Stimulated activated CD4-positive, alpha-beta T cell treated with anti-CD3 and anti-CD28 coated beads, Interleukin-4, amount 100 ng/mL, for 48 hours (primary cell): ENCODE data around the gene MYCN.
"Not testable (repeated sequence)": the region's sequence is repeated elsewhere in the genome, so short reads cannot be mapped to it uniquely, and the experiment has no call there.

Source experiments
- DNase-seq, 2 donors: peaks; one replicate each; pipeline ENCODE4 v3.0.0-alpha.2; 2020; ENCODE audit warnings: low read depth in 2 of 2

MYCN gene

DNA sequence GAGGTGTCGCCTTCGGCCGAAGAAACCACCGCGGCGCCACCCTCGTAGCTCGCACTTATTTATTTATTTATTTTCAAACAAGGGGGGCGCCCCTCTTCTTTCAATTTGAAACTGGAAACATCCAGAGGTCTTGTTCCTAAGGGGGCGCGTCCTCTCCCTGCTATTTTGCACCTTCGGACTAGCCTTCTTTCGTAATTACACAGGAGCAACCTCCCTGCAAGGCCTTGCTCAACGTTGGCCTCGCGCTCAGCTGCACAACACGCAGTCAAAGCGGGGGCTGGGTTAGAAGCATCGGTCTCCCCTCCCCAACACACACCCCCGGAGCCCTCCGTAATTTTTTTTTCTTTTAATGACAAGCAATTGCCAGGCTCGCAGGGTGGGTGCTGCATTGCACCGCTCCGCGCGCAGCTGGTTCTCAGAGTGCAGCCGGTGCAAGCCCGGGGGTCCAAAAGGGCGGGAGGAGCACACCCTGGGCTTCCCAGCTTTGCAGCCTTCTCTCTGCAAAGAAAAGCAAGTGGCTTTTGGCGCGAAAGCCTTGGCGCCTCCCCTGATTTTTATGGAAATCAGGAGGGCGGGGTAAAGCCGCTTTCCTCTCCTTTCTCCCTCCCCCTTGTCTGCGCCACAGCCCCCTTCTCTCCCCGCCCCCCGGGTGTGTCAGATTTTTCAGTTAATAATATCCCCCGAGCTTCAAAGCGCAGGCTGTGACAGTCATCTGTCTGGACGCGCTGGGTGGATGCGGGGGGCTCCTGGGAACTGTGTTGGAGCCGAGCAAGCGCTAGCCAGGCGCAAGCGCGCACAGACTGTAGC lies at the start of gene MYCN:
Gene MYCN, plus strand, starts transcription at position 697 of the 807 bp plus-strand sequence. CDS start 1,515 bp downstream, outside the sequence.
- DNase-seq, result peak in 1 of 2 donors; percentile 18

DNA sequence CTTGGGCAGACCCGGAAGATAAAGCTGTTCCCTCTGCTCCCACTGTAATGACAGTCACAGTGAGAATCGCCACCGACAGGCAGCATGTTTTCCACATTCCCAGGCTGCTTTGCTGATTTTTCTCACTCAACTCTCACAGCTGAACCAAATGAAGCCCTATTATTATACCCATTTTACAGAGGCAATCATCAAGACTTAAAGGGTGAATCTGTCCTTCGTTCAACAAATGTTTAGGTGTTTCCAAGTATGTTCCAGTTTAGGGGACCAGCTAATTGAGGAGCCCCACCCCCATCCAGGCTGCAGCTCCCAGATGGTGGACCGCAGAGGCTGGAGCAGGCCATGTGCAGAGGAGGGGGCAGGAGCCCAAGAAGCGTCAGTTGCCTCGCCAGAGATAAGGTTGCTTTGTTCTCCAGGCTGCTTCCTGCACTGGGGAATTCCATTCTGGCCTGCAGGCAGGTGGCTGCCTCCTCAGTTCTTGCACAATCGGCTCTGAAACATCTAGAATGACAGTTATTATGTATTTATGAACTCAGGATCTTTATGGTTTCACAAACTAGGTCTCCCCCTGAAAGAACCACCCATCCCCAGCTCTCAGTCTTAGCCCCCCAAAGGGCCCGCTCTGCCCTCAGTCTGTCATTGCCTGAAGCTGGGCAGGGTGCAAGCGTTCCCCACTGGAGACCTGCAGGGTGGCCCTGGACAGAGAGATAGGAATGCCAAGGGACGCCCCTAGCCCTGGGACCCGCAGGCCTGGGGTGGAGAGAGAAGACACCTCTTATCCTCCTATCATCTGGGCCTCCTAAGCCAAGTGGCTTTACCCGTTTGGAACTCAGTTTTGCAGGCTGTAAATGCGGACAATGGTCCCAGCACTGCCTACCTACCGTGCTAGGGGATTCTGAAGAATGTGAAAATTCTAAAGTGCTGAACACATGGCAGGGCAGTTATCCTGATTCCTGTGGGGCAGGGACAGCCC lies 49.1 kb upstream of the MYCN start:
- no peak for DNase-seq

DNA sequence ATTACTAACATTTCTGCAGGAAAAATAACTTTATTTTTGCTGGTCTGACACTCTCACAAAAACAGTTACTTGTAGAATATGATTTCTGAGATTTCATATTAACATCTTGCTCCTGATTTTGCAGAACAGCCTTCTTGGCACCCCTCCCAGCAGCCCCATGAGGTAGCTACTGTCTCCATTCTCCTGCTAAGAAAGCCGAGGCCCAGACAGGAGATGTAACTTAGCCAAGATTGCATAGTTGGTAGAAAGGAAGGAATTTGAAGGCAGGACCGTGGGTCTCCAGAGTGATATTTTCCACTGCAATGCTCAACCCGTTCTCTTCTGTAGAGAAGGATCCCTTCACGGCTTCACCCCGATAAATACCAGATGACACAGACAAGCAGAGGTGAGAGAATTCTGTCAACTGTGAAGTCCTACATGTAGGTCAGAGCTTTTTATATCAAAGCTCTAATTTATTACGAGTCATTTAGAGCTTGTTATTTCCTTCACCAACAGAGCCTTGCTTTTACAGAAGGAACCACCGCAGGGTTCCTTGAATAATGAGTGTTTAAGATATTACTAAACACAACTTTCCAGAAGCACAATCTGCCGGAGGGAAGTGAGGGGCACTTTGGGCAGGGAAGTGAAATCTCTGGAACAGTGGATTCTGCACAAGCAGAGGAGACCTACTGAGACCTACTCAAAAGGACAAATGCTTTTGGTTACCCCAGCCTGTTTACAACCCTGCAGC lies 48.0 kb upstream of the MYCN start:
- DNase-seq, result no peak

DNA sequence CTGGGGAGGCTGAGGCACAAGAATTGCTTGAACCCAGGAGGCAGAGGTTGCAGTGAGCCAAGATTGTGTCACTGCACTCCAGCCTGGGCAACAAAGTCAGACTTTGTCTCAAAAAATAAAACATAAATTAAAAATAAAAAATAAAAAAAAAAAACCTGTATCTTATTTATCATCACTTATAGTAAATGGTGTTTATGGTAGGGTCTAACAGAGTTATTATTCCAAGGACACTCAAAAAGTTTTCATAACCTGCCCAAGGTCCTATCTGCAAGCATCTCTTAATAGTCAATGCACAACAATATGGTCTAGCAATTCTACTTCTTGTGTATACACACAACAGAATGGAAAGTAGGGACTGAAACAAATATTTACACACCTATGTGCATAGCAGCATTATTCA lies 47.3 kb upstream of the MYCN start:
- DNase-seq, result no peak

DNA sequence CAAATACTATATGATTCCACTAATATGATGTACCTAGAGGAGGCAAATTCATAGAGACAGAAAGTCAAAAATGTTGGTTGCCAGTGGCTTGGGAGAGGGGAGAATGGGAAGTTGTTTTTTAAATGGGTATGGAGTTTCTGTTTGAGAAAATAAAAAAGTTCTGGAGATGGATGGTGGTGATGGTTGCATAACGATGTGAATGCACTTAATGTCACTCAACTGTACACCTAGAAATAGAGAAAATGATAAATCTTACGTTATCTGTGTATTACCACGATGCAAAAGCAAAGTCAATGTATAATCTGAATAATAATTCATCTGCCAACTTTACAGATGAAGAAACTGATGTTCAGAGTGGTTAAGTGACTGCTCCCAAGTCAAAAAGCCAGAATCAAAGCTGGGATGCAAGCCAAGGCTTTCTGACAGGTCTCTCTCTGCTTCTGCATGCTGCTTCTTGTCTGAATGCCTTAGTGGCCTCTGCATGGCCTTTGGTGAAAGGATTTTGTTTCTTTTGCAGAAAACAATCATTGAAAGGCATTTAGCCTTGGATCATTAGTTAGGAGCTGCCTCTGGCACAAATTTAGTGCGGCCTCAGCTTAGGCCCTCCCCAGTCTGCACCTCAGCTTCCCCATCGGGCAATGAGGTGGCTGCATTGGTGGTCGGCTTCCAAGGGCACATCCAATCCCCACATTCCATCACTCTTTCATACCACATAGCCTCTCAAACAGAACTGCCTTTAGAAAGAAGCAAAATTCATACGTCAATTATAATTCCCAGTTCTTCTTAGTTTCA lies 46.5 kb upstream of the MYCN start:
- DNase-seq, result no peak

DNA sequence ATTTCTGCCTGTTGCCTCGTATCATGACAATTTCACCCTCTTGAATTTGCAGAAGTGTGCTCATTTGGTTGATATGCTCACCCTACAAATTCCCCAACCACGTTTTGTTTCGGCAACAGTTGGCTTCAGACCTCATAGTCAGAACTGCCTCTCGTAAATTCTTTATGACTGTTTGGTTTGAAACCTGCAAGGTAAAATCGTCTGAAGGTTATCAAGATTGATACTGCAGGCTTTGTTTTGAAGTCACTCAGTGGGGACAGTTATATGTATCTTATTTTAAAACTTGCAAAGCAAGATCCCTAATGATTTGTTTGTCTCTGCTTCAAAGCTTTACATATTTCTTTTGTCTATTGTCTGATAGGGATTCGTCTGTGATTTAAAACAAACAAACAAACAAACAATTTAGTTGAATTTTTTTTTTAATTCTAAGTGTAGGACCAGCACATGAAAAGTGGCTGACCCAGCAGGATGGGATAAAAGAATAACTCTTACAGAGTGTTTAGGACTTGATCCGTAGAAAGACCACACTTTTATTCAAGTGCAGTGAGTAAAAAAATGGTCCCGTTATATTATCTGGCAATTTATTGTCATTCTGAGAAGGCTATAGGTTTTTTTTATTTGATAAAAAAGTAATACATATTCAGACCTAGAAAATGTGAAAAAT lies 45.7 kb upstream of the MYCN start:
- DNase-seq, result no peak

DNA sequence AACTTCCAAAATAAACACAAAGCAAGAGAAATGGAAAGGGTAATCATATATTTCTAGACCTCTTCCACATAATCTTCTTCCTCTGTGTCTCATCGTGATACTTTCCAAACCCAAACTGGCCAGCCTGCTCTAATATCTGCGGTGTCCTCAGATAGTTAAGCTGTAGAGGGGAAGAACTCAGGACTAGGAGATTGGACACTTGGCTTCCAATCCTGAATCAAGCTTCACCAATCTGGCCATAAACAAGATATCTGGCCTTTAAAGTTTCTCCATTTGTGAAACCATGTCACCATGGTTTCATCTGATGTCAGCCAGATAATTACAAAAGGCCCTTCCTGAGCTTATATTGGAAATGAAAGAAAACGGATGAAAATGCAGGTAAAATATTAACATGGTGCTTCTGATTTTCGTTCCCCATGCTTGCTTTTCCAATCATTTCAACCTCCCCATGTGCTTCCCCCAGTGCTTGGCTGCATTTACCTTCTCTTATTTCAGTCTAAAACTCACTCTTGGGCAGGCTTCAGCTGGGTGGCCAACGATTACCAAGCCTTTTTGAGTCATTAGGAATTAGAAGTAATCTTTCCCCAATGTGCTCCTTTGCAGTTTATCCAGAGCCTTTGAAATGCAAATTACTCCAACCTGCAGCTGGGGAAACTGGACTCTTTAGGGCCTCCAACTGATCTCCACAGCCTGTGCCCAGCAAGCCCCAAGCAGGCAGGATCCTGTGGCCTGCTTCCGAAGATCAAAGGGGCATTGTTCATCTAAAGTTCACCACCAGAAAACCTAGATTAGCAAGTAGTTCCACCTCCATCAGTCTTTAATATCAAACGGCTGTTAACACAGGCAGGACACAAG lies 44.5 kb upstream of the MYCN start:
- no peak for DNase-seq

DNA sequence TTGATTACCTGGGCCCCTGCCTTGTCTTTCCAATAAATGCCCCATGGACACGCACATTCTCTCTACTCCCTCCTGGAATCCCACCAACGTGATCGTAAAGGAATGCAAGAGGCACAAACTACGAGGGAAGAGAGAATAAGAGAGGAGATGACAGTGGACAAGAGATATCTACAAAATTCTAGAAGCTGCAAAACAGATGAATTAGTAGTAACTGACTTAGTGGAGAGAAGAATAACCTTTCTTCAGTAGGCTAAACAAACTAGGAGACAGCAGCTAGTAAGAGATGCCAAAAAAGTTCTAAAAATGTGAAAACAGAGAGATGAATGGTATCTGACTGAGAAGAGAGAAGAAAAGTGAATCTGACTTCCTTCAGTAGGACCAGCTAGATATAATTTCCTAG lies 43.5 kb upstream of the MYCN start:
- no peak for DNase-seq

DNA sequence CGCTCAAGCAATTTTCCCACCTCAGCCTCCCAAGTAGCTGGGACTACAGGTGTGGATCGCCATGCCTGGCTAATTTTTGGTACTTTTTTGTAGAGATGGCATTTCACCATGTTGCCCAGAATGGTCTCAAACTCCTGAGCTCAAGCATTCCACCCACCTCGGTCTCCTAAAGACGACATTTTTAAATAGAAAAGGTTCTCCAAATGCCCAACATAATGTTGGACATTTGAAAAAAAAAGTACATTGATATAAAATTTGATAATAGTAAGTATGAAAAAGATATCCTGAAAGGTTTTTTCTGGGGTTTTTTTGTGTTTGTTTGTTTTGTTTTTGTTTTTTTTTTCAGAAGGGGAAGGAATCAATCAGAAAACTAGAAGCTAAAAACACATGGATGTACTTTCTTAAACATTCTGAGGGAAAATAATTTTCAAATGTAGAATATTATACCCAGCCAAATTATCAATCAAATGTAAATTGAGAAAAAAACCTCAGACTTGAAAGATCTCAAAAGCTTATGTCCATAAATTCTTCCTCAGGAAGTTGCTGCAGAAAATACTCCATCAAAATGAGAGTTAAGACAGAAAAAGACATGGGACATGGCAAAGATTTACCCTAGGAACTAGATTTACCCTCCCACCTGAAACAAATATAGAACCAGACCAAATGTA lies 42.8 kb upstream of the MYCN start:
- DNase-seq, result no peak

DNA sequence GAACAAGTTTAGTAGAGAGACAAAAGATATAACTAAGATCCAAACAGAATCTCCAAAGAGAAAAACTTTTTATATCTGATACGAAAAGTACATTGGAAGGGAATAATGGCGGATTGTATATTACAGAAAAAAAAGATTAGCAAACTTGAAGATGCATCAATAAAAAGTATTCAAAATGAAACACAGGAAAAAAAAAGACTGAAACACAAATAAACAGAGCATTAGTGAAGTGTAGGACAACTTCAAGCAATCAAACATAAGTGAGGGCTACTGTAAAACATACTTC lies 41.1 kb upstream of the MYCN start:
- DNase-seq, result no peak

DNA sequence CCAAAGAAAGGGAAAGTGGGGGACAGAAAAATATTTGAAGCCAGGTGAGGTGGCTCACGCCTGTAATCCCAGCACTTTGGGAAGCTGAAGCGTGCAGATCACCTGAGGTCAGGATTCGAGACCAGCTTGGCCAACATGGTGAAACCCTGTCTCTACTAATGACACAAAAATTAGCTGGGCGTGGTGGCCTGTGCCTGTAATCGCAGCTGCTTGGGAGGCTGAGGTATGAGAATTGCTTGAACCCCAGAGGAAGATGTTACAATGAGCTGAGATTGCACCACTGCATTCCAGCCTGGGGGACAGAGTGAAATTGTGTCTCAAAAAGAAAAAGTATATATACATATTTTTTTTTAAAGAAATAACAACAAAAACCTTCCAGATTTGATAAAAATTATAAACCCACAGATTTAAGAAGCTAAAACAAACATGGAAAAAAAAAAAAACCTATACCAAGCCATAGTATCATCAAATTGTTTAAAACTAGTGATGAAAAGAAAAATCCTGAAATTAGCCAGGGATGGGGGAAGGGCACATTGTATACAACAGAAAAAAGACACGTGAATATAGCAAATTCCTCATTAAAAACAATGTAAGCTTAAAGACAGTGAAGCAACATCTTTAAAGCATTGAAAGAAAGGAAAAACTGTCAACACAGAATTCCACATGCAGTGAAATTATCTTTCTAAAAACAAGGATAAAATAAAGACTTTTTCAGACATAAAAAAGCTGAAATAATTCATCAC lies 40.4 kb upstream of the MYCN start:
- no peak for DNase-seq

DNA sequence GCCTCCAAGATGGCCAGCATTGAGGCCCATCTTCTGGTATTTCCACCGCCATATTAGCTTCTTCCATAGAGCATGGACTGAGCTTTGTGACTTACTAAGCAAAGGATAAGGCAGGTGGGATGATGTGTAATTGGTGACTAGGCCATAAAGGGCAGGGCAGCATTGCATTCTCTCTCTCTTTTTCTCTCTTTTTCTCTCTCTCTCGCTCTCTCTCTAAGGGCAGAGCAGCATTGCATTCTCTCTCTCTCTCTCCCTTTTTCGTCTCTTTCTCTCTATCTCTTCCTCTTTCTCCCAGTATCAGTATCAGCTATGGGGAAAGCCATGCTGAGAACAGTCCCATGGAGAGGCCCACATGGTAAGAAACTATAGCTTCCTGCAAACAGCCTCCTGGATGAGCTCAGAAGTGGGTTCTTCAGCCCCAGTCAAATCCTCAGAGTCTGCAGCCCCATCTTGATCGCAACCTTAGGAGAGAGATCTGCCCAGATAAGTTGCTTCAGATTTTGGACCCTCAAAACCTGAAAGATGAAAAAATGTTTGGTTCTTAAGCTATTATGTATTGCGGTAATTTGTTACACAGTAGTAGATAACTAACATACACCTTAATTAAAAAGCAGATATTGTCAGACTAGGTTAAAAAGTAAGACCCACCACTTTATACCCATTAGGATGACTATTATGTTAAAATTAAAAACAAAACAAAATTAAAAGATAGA lies 39.1 kb upstream of the MYCN start:
- no peak for DNase-seq

DNA sequence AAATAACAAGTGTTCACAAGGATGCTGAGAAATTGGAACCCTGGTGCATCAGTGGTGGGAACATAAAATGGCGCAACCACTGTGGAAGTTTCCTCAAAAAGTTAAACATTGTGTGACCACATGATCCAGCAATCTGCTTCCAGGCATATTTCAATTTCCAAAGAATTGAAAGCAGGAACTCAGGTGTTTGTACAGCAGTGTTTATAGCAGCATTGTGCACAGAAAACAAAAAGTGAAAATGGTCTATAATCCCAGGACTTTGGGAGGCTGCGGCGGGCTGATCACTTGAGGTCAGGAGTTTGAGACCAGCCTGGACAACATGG lies 38.6 kb upstream of the MYCN start:
- DNase-seq, result no peak

DNA sequence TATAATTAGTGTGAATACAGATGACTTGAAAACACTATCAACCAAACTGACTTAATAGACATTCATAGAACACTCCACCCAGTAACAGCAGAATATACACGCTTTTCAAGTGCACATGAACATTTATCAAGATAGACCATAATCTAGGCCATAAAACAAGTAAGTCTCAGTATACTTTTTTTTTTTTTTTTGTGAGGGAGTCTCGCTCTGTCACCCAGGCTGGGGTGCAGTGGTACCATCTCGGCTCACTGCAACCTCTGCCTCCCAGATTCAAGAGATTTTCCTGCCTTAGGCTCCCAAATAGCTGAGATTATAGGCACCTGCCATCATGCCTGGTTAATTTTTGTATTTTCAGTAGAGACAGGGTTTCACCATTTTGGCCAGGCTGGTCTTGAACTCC lies 36.4 kb upstream of the MYCN start:
- not testable (repeated sequence) for DNase-seq

DNA sequence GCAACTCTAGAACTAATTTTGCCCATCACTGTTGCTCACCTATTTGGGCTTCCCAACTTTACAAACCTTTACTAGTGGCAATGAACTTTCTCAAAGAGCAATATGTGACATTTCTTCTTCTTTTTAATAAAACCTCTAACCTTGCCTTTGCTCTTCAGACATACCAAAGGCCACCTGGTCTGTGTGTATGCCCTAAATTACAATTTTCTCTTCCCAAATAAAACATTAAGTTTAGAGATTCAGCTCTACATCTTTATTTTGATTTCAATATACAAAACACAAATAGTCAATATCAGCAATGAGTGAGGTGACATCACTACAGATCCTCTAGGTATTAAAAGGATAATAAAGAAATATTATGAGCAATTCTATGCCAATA lies 35.1 kb upstream of the MYCN start:
- DNase-seq, result no peak

DNA sequence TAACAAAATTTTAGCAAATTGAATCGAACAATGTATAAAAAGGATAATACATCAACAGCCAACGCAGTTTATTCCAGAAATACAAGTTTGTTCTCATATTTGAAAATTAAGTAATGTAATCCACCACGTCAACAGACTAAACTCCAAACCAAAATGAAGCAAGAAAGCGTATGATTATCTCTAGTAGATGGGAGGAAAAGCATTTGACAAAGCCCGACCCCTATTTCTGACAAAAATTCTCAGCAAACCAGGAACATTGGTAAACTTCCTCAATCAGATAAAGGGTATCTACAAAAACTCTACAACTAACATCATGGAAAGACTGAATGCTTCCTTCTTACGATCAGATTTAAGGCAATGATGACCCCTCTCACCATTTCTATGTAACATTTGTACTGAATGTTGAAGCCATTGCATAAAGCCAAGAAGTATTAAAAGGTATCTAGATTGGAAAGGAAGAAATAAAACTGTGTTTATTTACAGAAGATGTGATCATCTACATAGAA lies 34.3 kb upstream of the MYCN start:
- no peak for DNase-seq

DNA sequence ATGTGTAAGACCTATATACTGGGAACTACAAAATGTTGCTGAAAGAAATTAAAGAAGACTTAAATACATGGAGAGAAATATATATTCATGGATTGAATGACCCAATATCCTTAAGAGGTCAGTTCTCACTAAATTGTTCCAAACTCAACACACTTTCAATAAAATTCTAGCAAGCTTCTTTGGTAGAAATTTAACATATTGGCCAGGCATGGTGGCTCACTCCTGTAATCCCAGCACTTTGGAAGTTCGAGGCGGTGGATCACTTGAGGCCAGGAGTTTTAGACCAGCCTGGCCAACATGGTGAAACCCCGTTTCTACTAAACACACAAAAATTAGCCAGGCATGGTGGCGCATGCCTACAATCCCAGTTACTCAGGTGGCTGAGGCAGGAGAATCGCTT lies 33.6 kb upstream of the MYCN start:
- DNase-seq, result no peak
